Measurements from ENCODE around the gene JAGN1. TPM values are rescaled to one million over a fixed set of nuclear protein-coding genes. Genes with fewer than 3 reads are reported as not detected.

JAGN1 gene
- total and polyA plus RNA-seq, 9 of the 15 experiments (the other 6 are each of a cell fraction or from before 2014, with no cell fraction given) = 31.6 to 77.8 (median 40.3) TPM

DNA sequence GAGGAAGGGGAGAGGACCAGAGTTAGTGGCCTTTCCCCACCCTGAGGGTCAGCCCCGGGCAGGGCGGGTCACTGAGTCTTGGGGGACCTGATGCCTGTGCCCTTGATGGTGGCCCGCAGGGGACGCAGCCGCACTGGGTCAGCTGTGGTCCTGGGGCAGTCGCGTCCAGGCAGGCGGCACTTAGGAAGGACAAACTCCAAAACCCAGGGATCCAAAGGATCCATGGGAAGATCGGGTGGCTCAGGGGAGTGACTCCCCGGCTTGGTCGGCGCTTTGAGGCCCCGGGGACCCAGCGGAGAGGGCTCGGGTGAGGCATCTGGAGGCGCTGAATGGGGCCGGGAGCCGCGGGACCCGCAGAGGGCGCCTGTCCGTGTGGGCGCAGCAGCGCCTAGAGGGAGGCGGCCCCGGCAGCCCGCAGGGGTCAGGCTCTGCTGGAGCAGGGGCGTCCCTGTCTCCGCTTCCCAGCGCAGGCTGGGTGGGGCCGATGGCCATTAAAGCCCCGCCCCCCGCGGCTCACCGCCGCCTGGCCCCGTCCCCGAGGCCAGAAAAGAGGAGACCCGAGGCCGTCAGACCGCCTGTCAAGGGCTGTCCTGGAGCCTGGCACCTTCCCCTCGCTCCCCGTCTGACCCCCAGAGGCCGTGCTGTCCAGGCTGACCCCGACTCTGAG is 27.9 kb upstream of the JAGN1 start (continued):
- TF ChIP-seq, protein P1, sequence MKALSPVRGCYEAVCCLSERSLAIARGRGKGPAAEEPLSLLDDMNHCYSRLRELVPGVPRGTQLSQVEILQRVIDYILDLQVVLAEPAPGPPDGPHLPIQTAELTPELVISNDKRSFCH (CRISPR knock-in tag; IDR thresholded peaks at IDR 0.05) = no peak
- TF ChIP-seq, protein P1 (tag; IDR thresholded peaks at IDR 0.05) = 0 out of 2 replicates have a peak, but pooled peaks have one; percentile 37
- TF ChIP-seq RAD21 (CRISPR knock-in tag; conservative IDR thresholded peaks at IDR 0.05 in 1 of 2, IDR thresholded peaks at IDR 0.05 in 1 of 2) (peak; percentile 86 to 89), SPI1 (IDR thresholded peaks at IDR 0.05; ENCODE audit: borderline replicate concordance, low read depth, low read length) (no peak), PTRF (tag; IDR thresholded peaks at IDR 0.05) (no peak), NONO (IDR thresholded peaks at IDR 0.05; ENCODE audit: low read depth in 2 of 2, low read length in 1 of 2) (peak in 1 of 2 experiments; percentile 79; a peak in 2 of 4 replicates), YY1 (IDR thresholded peaks at IDR 0.05; ENCODE audit: borderline replicate concordance in 1 of 3, control insufficient read depth in 1 of 3, extremely low read depth in 1 of 3, insufficient read depth in 3 of 3, insufficient read length in 1 of 3, insufficient replicate concordance in 2 of 3, low read depth in 1 of 3, low read length in 2 of 3) (peak; percentile 14 to 90 (median 83)), ZFP30 (CRISPR knock-in tag; IDR thresholded peaks at IDR 0.05; ENCODE audit: borderline replicate concordance) (no peak), ZKSCAN1 (IDR thresholded peaks at IDR 0.05; ENCODE audit: low read depth, low read length) (peak; percentile 67; the same call in 1 of the 2 replicates), RBM14 (IDR thresholded peaks at IDR 0.05; ENCODE audit: borderline replicate concordance, insufficient read depth, low read depth, low read length) (0 out of 2 replicates have a peak, but pooled peaks have one; percentile 75), MAX (CRISPR knock-in tag; IDR thresholded peaks at IDR 0.05) (peak; percentile 73), POLR2AphosphoS5 (IDR thresholded peaks at IDR 0.05; ENCODE audit: control insufficient read depth, insufficient read depth, low read depth, low read length) (peak; percentile 65; the same call in 1 of the 2 replicates), RERE (CRISPR knock-in tag; IDR thresholded peaks at IDR 0.05; ENCODE audit: borderline replicate concordance) (no peak), NR4A1 (CRISPR knock-in tag; IDR thresholded peaks at IDR 0.05) (no peak), NR4A1 (tag; IDR thresholded peaks at IDR 0.05) (peak; percentile 75)
- TF ChIP-seq, protein P2, sequence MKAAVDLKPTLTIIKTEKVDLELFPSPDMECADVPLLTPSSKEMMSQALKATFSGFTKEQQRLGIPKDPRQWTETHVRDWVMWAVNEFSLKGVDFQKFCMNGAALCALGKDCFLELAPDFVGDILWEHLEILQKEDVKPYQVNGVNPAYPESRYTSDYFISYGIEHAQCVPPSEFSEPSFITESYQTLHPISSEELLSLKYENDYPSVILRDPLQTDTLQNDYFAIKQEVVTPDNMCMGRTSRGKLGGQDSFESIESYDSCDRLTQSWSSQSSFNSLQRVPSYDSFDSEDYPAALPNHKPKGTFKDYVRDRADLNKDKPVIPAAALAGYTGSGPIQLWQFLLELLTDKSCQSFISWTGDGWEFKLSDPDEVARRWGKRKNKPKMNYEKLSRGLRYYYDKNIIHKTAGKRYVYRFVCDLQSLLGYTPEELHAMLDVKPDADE (conservative IDR thresholded peaks at IDR 0.05; ENCODE audit: control insufficient read depth, low read depth, low read length) = peak; percentile 79

Measured in K562 (cell line).